ENCODE results near the gene BCAR3.

Gene BCAR3

GRCh38 chr1:93525431-93525830 is 156.2 kb downstream of the BCAR3 start:
- in situ Hi-C loops (cut with HindIII; ENCODE audit: low sequenced_read_pairs): no loop called here
- H3K4me3 ChIP-seq (ENCODE audit: low read depth, low read length): no peak overlapping the region
- no peak for TF ChIP-seq CTCF (IDR thresholded peaks at IDR 0.05; ENCODE audit: low read depth, low read length)
- peak; percentile 1 for DNase-seq (ENCODE audit: low read depth, low spot score)

GRCh38 chr1:93522721-93523120 is 158.9 kb downstream of the BCAR3 start:
- in situ Hi-C loops (cut with HindIII; ENCODE audit: low sequenced_read_pairs): no loop called here
- no peak for DNase-seq (ENCODE audit: low read depth, low spot score)
- no peak overlapping the region for H3K4me3 ChIP-seq (ENCODE audit: low read depth, low read length)
- TF ChIP-seq CTCF (IDR thresholded peaks at IDR 0.05; ENCODE audit: low read depth, low read length): no peak

- H3K4me3 ChIP-seq (ENCODE audit: low read depth, low read length): no peak overlapping the region
- DNase-seq (ENCODE audit: low read depth, low spot score): no peak
- TF ChIP-seq CTCF (IDR thresholded peaks at IDR 0.05; ENCODE audit: low read depth, low read length): no peak
- in situ Hi-C loops (cut with HindIII; ENCODE audit: low sequenced_read_pairs): no loop called here
These were observed 160.0 kb downstream of the BCAR3 start for GRCh38 chr1:93521618-93522017.

GRCh38 chr1:93519199-93519829 is 162.3 kb downstream of the BCAR3 start:
- DNase-seq (ENCODE audit: low read depth, low spot score): peak; percentile 10
- H3K4me3 ChIP-seq (ENCODE audit: low read depth, low read length): no peak overlapping the region
- no peak for TF ChIP-seq CTCF (IDR thresholded peaks at IDR 0.05; ENCODE audit: low read depth, low read length)
- in situ Hi-C loops (cut with HindIII; ENCODE audit: low sequenced_read_pairs): no loop called here

- in situ Hi-C loops (cut with HindIII; ENCODE audit: low sequenced_read_pairs): no loop called here
- H3K4me3 ChIP-seq (ENCODE audit: low read depth, low read length): no peak overlapping the region
- TF ChIP-seq CTCF (IDR thresholded peaks at IDR 0.05; ENCODE audit: low read depth, low read length): no peak
- no peak for DNase-seq (ENCODE audit: low read depth, low spot score)
These were observed 163.1 kb downstream of the BCAR3 start for GRCh38 chr1:93518516-93518915.

GRCh38 chr1:93516164-93516563 is 165.5 kb downstream of the BCAR3 start:
- in situ Hi-C loops (cut with HindIII; ENCODE audit: low sequenced_read_pairs): no loop called here
- no peak for DNase-seq (ENCODE audit: low read depth, low spot score)
- no peak overlapping the region for H3K4me3 ChIP-seq (ENCODE audit: low read depth, low read length)
- TF ChIP-seq CTCF (IDR thresholded peaks at IDR 0.05; ENCODE audit: low read depth, low read length): no peak
